ENCODE results near the gene RECQL5. TPM values are rescaled to one million over a fixed set of nuclear protein-coding genes. Genes with fewer than 3 reads are reported as not detected.
A peak's percentile ranks its signal among the peaks of the same experiment; 100 is the strongest.

Gene RECQL5
- total RNA-seq, 1 donor from 2014 or later, result 49.8 TPM

- peaks cover 30% of the 10 kb centered on the region for H3K4me1 Mint-ChIP-seq (ENCODE audit: low read depth, unreplicated experiment)
- peak overlapping the region; percentile 22 for H3K27ac Mint-ChIP-seq (ENCODE audit: unreplicated experiment)
- peak overlapping the region; percentile 20 for H3K4me3 Mint-ChIP-seq (ENCODE audit: unreplicated experiment)
- no peak for TF ChIP-seq CTCF (IDR thresholded peaks at IDR 0.05; ENCODE audit: partially characterized antibody, unreplicated experiment)
- H3K27me3 Mint-ChIP-seq (ENCODE audit: unreplicated experiment), result peaks cover 5% of the 10 kb centered on the region
- H3K9me3 Mint-ChIP-seq (ENCODE audit: unreplicated experiment), result no peaks in the 10 kb centered on the region
- DNase-seq, result peak; percentile 30
- no peaks in the 10 kb centered on the region for H3K36me3 Mint-ChIP-seq (ENCODE audit: unreplicated experiment)
These were observed 26.8 kb upstream of the RECQL5 start for GRCh38 chr17:75693500-75694481.

- no peaks in the 10 kb centered on the region for H3K9me3 Mint-ChIP-seq (ENCODE audit: unreplicated experiment)
- no peak for TF ChIP-seq CTCF (IDR thresholded peaks at IDR 0.05; ENCODE audit: partially characterized antibody, unreplicated experiment)
- H3K27me3 Mint-ChIP-seq (ENCODE audit: unreplicated experiment), result peaks cover 5% of the 10 kb centered on the region
- H3K4me1 Mint-ChIP-seq (ENCODE audit: low read depth, unreplicated experiment), result peaks cover 30% of the 10 kb centered on the region
- H3K36me3 Mint-ChIP-seq (ENCODE audit: unreplicated experiment), result no peaks in the 10 kb centered on the region
- H3K27ac Mint-ChIP-seq (ENCODE audit: unreplicated experiment), result no peak overlapping the region
- H3K4me3 Mint-ChIP-seq (ENCODE audit: unreplicated experiment), result no peak overlapping the region
- DNase-seq, result no peak
These were observed 26.0 kb upstream of the RECQL5 start for GRCh38 chr17:75692976-75693375.

- Mint-ChIP-seq H3K4me1 (ENCODE audit: low read depth, unreplicated experiment) (peaks cover 25% of the 10 kb centered on the region), H3K27me3 (ENCODE audit: unreplicated experiment) (peaks cover 6% of the 10 kb centered on the region), H3K9me3 (ENCODE audit: unreplicated experiment) (no peaks in the 10 kb centered on the region), H3K27ac (ENCODE audit: unreplicated experiment) (no peak overlapping the region), H3K4me3 (ENCODE audit: unreplicated experiment) (no peak overlapping the region), H3K36me3 (ENCODE audit: unreplicated experiment) (no peaks in the 10 kb centered on the region)
- DNase-seq, result no peak
- TF ChIP-seq CTCF (IDR thresholded peaks at IDR 0.05; ENCODE audit: partially characterized antibody, unreplicated experiment), result no peak
These were observed 25.1 kb upstream of the RECQL5 start for GRCh38 chr17:75691801-75692626.

- DNase-seq, result no peak
- no peak overlapping the region for H3K4me3 Mint-ChIP-seq (ENCODE audit: unreplicated experiment)
- peaks cover 25% of the 10 kb centered on the region for H3K4me1 Mint-ChIP-seq (ENCODE audit: low read depth, unreplicated experiment)
- H3K27me3 Mint-ChIP-seq (ENCODE audit: unreplicated experiment), result peaks cover 6% of the 10 kb centered on the region
- TF ChIP-seq CTCF (IDR thresholded peaks at IDR 0.05; ENCODE audit: partially characterized antibody, unreplicated experiment), result no peak
- no peaks in the 10 kb centered on the region for H3K9me3 Mint-ChIP-seq (ENCODE audit: unreplicated experiment)
- H3K36me3 Mint-ChIP-seq (ENCODE audit: unreplicated experiment), result no peaks in the 10 kb centered on the region
- no peak overlapping the region for H3K27ac Mint-ChIP-seq (ENCODE audit: unreplicated experiment)
These were observed 24.4 kb upstream of the RECQL5 start for GRCh38 chr17:75691371-75691791.
